GM23338 (cell line): ENCODE measurements around the gene RIPK4. TPM values are rescaled to one million over a fixed set of nuclear protein-coding genes. Genes with fewer than 3 reads are reported as not detected.

Experiments
- ATAC-seq: fragments of 200-7000 bp; cut with Tn5 transposase; 3 replicates; pipeline ENCODE4 v1.9.1; 2020
- DNase-seq: peaks from one replicate; pipeline ENCODE4 v3.0.0-alpha.2; 2015; ENCODE audit warnings: low spot score
- H2AFZ ChIP-seq: fragments of 200-600 bp; sonication (generic); 2 replicates; pipeline ENCODE4 v1.8.0; 2016; ENCODE audit warnings: antibody characterized with exemption, mild to moderate bottlenecking, moderate library complexity
- H3F3A ChIP-seq: fragments of 200-600 bp; sonication (generic); replicated peaks from 2 replicates; pipeline ENCODE4 v1.8.0; 2017; ENCODE audit warnings: antibody characterized with exemption, mixed run types, low read depth
- H3K27ac ChIP-seq: fragments of 200-600 bp; sonication (generic); 2 replicates; pipeline ENCODE4 v1.6.1; 2016; ENCODE audit warnings: low read depth
- H3K27me3 ChIP-seq: fragments of 200-600 bp; sonication (generic); 2 replicates; pipeline ENCODE4 v1.8.0; 2016; ENCODE audit warnings: mild to moderate bottlenecking, mixed run types, moderate library complexity; ENCODE audit not compliant: insufficient read depth
- H3K36me3 ChIP-seq: fragments of 200-600 bp; sonication (generic); 2 replicates; pipeline ENCODE4 v1.8.0; 2016; ENCODE audit warnings: mild to moderate bottlenecking; ENCODE audit not compliant: insufficient read depth
- H3K4me1 ChIP-seq: fragments of 200-600 bp; sonication (generic); 2 replicates; pipeline ENCODE4 v1.8.0; 2016; ENCODE audit warnings: mild to moderate bottlenecking, moderate library complexity; ENCODE audit not compliant: insufficient read depth
- H3K4me2 ChIP-seq: fragments of 200-600 bp; sonication (generic); 2 replicates; pipeline ENCODE4 v1.7.1; 2017; ENCODE audit warnings: mixed run types
- H3K4me3 ChIP-seq: fragments of 200-600 bp; sonication (generic); 2 replicates; pipeline ENCODE4 v1.6.1; 2016; ENCODE audit warnings: mixed run types
- H3K79me2 ChIP-seq: fragments of 200-600 bp; sonication (generic); replicated peaks from 2 replicates; pipeline ENCODE4 v1.8.0; 2017; ENCODE audit warnings: mild to moderate bottlenecking; ENCODE audit not compliant: insufficient read depth
- H3K9me2 ChIP-seq: fragments of 200-600 bp; sonication (generic); 2 replicates; pipeline ENCODE4 v1.8.0; 2017; ENCODE audit not compliant: insufficient read depth
- H4K20me1 ChIP-seq: fragments of 200-600 bp; sonication (generic); replicated peaks from 2 replicates; pipeline ENCODE4 v1.8.0; 2017; ENCODE audit warnings: mild to moderate bottlenecking; ENCODE audit not compliant: insufficient read depth
- H3K27ac Mint-ChIP-seq: 2 replicates; pipeline ENCODE4 v1.8.0; 2020; ENCODE audit warnings: inconsistent platforms, mild to moderate bottlenecking, moderate library complexity, mixed read lengths
- H3K27me3 Mint-ChIP-seq: 3 replicates; pipeline ENCODE4 v1.8.0; 2022; ENCODE audit warnings: low read depth, mild to moderate bottlenecking, moderate library complexity, mixed read lengths, inconsistent platforms; ENCODE audit not compliant: insufficient read depth, poor library complexity
- H3K36me3 Mint-ChIP-seq: 3 replicates; pipeline ENCODE4 v1.8.0; 2021; ENCODE audit warnings: low read depth, mild to moderate bottlenecking, inconsistent platforms, moderate library complexity, mixed read lengths
- H3K4me1 Mint-ChIP-seq: 3 replicates; pipeline ENCODE4 v1.8.0; 2020; ENCODE audit warnings: mild to moderate bottlenecking, inconsistent platforms, mixed read lengths
- H3K4me3 Mint-ChIP-seq: 3 replicates; pipeline ENCODE4 v1.8.0; 2021; ENCODE audit warnings: moderate library complexity, mild to moderate bottlenecking, inconsistent platforms, mixed read lengths
- H3K9me3 Mint-ChIP-seq: 3 replicates; pipeline ENCODE4 v1.8.0; 2020; ENCODE audit warnings: moderate library complexity, mild to moderate bottlenecking, inconsistent platforms, mixed read lengths
- CREB1 ChIP-seq: fragments of 250-450 bp; sonication (Bioruptor Pico); IDR thresholded peaks from 2 replicates; pipeline ENCODE4 v1.5.0; 2020; ENCODE audit warnings: low read depth, mild to moderate bottlenecking, moderate library complexity
- EZH2 ChIP-seq: fragments of 200-600 bp; sonication (generic); IDR thresholded peaks from one replicate; pipeline ENCODE4 v1.8.0; 2017; ENCODE audit warnings: antibody characterized with exemption, mild to moderate bottlenecking, low read depth; ENCODE audit not compliant: unreplicated experiment
- EZH2phosphoT487 ChIP-seq: fragments of 200-600 bp; sonication (generic); IDR thresholded peaks from one replicate; pipeline ENCODE4 v1.8.1; 2018; ENCODE audit warnings: antibody characterized with exemption; ENCODE audit not compliant: unreplicated experiment
- NANOG ChIP-seq: IDR thresholded peaks from 2 replicates; pipeline ENCODE4 v1.6.1; 2016; ENCODE audit warnings: antibody characterized with exemption, borderline replicate concordance
- POLR2AphosphoS5 ChIP-seq: IDR thresholded peaks from 2 replicates; pipeline ENCODE4 v1.6.1; 2016; ENCODE audit warnings: antibody characterized with exemption, low read depth
- STAT1 ChIP-seq: IDR thresholded peaks from one replicate; pipeline ENCODE4 v1.6.1; 2016; ENCODE audit warnings: antibody characterized with exemption; ENCODE audit not compliant: unreplicated experiment
- ZNF114 ChIP-seq: fragments of 250-450 bp; sonication (Bioruptor Pico); IDR thresholded peaks from 2 replicates; pipeline ENCODE4 v1.5.0; 2020; ENCODE audit warnings: mild to moderate bottlenecking, moderate library complexity
- ZNF331 ChIP-seq: fragments of 250-450 bp; sonication (Bioruptor Pico); IDR thresholded peaks from 2 replicates; pipeline ENCODE4 v1.5.0; 2020; ENCODE audit warnings: low read depth, mild to moderate bottlenecking, moderate library complexity
- polyA plus RNA-seq: library from polyadenylated mRNA; unstranded; fragments of >200 nt; fragmentation: Nextera tagmentation; extraction: Ambion mirVana; gene quantifications from 2 replicates; pipeline ENCODE4 v1.2.1, GENCODE V29; 2016
- total RNA-seq: library from RNA; depleted of rRNA; stranded (reverse); fragments of >200 nt; shearing (Covaris generic); gene quantifications from 2 replicates; pipeline ENCODE4 v1.2.3, GENCODE V29; 2014
- TF ChIP-seq, protein P1 (sequence below), 2 experiments: fragments of 200-600 bp in 1 of 2; sonication (generic) in 1 of 2; conservative IDR thresholded peaks; 2 replicates each; pipeline versions ENCODE4 v1.5.1 to v1.6.1; 2016 to 2017; ENCODE audit warnings: antibody characterized with exemption in 2 of 2, low read depth in 2 of 2, mild to moderate bottlenecking in 2 of 2, moderate library complexity in 1 of 2
- TF ChIP-seq, protein P2 (sequence below): IDR thresholded peaks from one replicate; pipeline ENCODE4 v1.6.1; 2018; ENCODE audit warnings: antibody characterized with exemption; ENCODE audit not compliant: unreplicated experiment
- TF ChIP-seq, protein P3 (sequence below): IDR thresholded peaks from 2 replicates; pipeline ENCODE4 v1.6.1; 2016; ENCODE audit warnings: antibody characterized with exemption

RIPK4 gene
- total and polyA plus RNA-seq, 2 experiments from 2014 or later = 2.5 to 9.9 TPM

DNA sequence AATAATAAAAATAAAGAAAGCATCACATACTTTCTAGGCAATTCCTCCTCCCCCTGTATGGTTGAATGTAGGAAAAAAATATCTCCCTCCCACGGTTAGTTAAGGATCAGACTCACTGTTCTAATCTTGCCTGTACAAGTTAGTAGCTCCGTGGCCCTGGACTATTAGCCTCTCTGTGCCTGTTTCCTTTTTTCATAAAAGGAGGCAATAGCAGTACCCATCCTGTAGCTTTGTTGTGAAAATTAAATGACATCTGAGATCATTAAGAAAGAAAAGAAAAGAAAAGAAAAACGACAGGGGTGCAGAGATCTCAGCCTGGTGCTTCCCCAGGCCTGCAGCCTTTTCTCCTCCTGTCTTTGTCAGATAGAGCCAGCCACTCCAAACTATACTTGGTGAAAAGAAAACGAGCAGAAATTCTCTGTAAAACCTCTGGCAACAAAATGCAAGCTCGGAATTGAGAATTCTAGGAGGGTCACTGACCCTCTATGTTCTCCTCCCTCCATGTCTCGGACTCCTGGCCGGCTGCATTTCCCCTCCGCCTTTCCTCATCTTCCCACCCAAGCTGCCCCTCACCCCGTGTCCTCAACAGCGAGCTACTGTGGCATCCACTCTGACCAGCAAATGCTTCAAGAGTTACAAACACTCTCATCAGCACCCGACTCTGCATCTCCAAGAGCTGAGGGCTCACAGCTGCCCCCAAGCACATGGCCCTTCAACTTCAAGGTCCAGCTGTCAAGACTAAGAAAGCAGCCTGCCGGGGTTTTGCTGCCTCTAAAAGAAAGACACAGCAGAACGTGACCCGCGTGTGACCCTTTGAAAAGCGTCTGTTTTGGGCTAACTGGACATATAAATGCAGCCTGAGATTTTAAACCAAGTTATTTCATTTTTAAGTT lies 13.6 kb downstream of the RIPK4 start:
- ATAC-seq (no peak), DNase-seq (no peak)
- no peaks in the 10 kb centered on the region for H3K9me2 ChIP-seq
- H3K4me2 ChIP-seq = peak overlapping the region; percentile 60; the same call in 1 of the 2 replicates
- H3K36me3 Mint-ChIP-seq = peaks cover 23% of the 10 kb centered on the region
- H2AFZ ChIP-seq = no peak overlapping the region
- no peak overlapping the region for H3K27ac ChIP-seq
- no peak overlapping the region for H3K27ac Mint-ChIP-seq
- no peaks in the 10 kb centered on the region; the same call in 2 of the 3 replicates for H3K9me3 Mint-ChIP-seq
- H3K4me3 Mint-ChIP-seq = peak overlapping the region; percentile 31
- peaks cover 18% of the 10 kb centered on the region for H3K27me3 Mint-ChIP-seq
- no peaks in the 10 kb centered on the region for H3K27me3 ChIP-seq
- H3K36me3 ChIP-seq = no peaks in the 10 kb centered on the region
- H3F3A ChIP-seq = 0 out of 2 replicates have a peak, but pooled peaks cover 3% of the 10 kb centered on the region
- H3K4me1 ChIP-seq = peaks cover 28% of the 10 kb centered on the region
- peaks cover 50% of the 10 kb centered on the region for H3K4me1 Mint-ChIP-seq
- peaks cover 17% of the 10 kb centered on the region for H3K79me2 ChIP-seq
- TF ChIP-seq, protein P1, sequence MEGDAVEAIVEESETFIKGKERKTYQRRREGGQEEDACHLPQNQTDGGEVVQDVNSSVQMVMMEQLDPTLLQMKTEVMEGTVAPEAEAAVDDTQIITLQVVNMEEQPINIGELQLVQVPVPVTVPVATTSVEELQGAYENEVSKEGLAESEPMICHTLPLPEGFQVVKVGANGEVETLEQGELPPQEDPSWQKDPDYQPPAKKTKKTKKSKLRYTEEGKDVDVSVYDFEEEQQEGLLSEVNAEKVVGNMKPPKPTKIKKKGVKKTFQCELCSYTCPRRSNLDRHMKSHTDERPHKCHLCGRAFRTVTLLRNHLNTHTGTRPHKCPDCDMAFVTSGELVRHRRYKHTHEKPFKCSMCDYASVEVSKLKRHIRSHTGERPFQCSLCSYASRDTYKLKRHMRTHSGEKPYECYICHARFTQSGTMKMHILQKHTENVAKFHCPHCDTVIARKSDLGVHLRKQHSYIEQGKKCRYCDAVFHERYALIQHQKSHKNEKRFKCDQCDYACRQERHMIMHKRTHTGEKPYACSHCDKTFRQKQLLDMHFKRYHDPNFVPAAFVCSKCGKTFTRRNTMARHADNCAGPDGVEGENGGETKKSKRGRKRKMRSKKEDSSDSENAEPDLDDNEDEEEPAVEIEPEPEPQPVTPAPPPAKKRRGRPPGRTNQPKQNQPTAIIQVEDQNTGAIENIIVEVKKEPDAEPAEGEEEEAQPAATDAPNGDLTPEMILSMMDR (conservative IDR thresholded peaks at IDR 0.05; ENCODE audit: low read depth in 2 of 2) = no peak
- no peak for TF ChIP-seq CREB1
- TF ChIP-seq EZH2 = no peak
- no peak for TF ChIP-seq ZNF331 (CRISPR knock-in tag)
- TF ChIP-seq EZH2phosphoT487 = no peak
- peaks cover 11% of the 10 kb centered on the region for H4K20me1 ChIP-seq
- no peak overlapping the region for H3K4me3 ChIP-seq

DNA sequence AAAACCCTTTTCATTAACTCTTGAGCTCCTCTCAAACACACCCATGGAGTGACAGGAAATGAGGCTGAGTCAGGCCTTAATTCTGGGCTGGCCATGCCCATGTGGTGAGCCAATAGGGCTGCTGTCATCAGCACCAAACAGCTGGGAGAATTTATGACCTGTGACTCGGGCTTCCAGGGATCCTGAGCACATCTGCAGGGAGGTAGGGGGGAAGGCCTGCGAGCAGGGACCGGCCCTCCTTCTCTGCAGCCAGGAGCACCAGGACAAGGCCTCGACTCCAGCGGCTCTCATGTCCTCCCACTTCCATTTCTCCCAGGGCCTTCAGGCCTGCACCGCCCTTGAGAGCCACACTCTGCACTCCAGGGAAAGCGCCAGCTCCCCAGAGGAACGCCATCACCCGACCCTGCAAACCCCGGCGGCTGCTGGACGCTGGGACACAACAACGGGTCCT lies 14.6 kb downstream of the RIPK4 start:
- peaks cover 28% of the 10 kb centered on the region for H3K4me1 ChIP-seq
- H3K4me3 ChIP-seq = no peak overlapping the region
- Mint-ChIP-seq H3K27ac (no peak overlapping the region), H3K4me1 (peaks cover 50% of the 10 kb centered on the region), H3K36me3 (peaks cover 23% of the 10 kb centered on the region), H3K27me3 (peaks cover 18% of the 10 kb centered on the region), H3K4me3 (no peak overlapping the region), H3K9me3 (no peaks in the 10 kb centered on the region)
- DNase-seq (no peak), ATAC-seq (no peak)
- H3K79me2 ChIP-seq = peaks cover 11% of the 10 kb centered on the region
- H3K27ac ChIP-seq = no peak overlapping the region
- H4K20me1 ChIP-seq = peaks cover 11% of the 10 kb centered on the region
- H3K27me3 ChIP-seq = no peaks in the 10 kb centered on the region
- peak overlapping the region; percentile 51; the same call in 1 of the 2 replicates for H3K4me2 ChIP-seq
- no peaks in the 10 kb centered on the region for H3K9me2 ChIP-seq
- H3K36me3 ChIP-seq = no peaks in the 10 kb centered on the region
- H2AFZ ChIP-seq = no peak overlapping the region
- 0 out of 2 replicates have a peak, but pooled peaks cover 3% of the 10 kb centered on the region for H3F3A ChIP-seq
- TF ChIP-seq, protein P2, sequence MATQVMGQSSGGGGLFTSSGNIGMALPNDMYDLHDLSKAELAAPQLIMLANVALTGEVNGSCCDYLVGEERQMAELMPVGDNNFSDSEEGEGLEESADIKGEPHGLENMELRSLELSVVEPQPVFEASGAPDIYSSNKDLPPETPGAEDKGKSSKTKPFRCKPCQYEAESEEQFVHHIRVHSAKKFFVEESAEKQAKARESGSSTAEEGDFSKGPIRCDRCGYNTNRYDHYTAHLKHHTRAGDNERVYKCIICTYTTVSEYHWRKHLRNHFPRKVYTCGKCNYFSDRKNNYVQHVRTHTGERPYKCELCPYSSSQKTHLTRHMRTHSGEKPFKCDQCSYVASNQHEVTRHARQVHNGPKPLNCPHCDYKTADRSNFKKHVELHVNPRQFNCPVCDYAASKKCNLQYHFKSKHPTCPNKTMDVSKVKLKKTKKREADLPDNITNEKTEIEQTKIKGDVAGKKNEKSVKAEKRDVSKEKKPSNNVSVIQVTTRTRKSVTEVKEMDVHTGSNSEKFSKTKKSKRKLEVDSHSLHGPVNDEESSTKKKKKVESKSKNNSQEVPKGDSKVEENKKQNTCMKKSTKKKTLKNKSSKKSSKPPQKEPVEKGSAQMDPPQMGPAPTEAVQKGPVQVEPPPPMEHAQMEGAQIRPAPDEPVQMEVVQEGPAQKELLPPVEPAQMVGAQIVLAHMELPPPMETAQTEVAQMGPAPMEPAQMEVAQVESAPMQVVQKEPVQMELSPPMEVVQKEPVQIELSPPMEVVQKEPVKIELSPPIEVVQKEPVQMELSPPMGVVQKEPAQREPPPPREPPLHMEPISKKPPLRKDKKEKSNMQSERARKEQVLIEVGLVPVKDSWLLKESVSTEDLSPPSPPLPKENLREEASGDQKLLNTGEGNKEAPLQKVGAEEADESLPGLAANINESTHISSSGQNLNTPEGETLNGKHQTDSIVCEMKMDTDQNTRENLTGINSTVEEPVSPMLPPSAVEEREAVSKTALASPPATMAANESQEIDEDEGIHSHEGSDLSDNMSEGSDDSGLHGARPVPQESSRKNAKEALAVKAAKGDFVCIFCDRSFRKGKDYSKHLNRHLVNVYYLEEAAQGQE = no peak
- TF ChIP-seq ZNF114 (CRISPR knock-in tag) (no peak), ZNF331 (CRISPR knock-in tag) (no peak), EZH2 (no peak), STAT1 (no peak), CREB1 (no peak), POLR2AphosphoS5 (no peak), NANOG (no peak)
- TF ChIP-seq, protein P3, sequence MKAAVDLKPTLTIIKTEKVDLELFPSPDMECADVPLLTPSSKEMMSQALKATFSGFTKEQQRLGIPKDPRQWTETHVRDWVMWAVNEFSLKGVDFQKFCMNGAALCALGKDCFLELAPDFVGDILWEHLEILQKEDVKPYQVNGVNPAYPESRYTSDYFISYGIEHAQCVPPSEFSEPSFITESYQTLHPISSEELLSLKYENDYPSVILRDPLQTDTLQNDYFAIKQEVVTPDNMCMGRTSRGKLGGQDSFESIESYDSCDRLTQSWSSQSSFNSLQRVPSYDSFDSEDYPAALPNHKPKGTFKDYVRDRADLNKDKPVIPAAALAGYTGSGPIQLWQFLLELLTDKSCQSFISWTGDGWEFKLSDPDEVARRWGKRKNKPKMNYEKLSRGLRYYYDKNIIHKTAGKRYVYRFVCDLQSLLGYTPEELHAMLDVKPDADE = no peak
